PC-9 (cell line): ENCODE measurements around the gene WDR7.

Source experiments
- CTCF ChIP-seq: fragments of 200-600 bp; sonication (generic); conservative IDR thresholded peaks from 2 replicates; pipeline ENCODE4 v1.6.1; 2017; ENCODE audit warnings: mixed run types, antibody characterized with exemption, mild to moderate bottlenecking, moderate library complexity
- EZH2 ChIP-seq: fragments of 200-600 bp; sonication (generic); IDR thresholded peaks from 2 replicates; pipeline ENCODE4 v1.8.0; 2017; ENCODE audit warnings: antibody characterized with exemption, low read depth

GRCh38 chr18:56748698-56749268 is 97.6 kb downstream of the WDR7 start:
- TF ChIP-seq EZH2: no peak
- peak; percentile 86 for TF ChIP-seq CTCF
